T-helper 2 cell treated with Interferon-gamma antibody and Interleukin-4, amounts not matched to agents 5 μg/mL and 100 μg/mL, for 36 hours (primary cell): ENCODE data around the gene NXNL1.
A peak's percentile ranks its signal among the peaks of the same experiment; 100 is the strongest.

Experiments
- DNase-seq: peaks from one replicate; pipeline ENCODE4 v3.0.0; 2021; ENCODE audit warnings: low spot score
- H3K27ac Mint-ChIP-seq: one replicate; pipeline ENCODE4 v1.8.0; 2021; ENCODE audit warnings: mild to moderate bottlenecking, mixed read lengths
- H3K27me3 Mint-ChIP-seq: one replicate; pipeline ENCODE4 v1.8.0; 2021; ENCODE audit warnings: low read depth, mixed read lengths
- H3K36me3 Mint-ChIP-seq: one replicate; pipeline ENCODE4 v1.8.0; 2021; ENCODE audit warnings: low read depth, mixed read lengths
- H3K4me1 Mint-ChIP-seq: one replicate; pipeline ENCODE4 v1.8.0; 2021; ENCODE audit warnings: low read depth, mixed read lengths
- H3K4me3 Mint-ChIP-seq: one replicate; pipeline ENCODE4 v1.8.0; 2022; ENCODE audit warnings: mild to moderate bottlenecking, moderate library complexity, mixed read lengths
- H3K9me3 Mint-ChIP-seq: one replicate; pipeline ENCODE4 v1.8.0; 2021; ENCODE audit warnings: mixed read lengths

Gene NXNL1

GRCh38 chr19:17431417-17431816 is 29.3 kb downstream of the NXNL1 start:
- DNase-seq, result no peak
- H3K36me3 Mint-ChIP-seq, result no peaks in the 10 kb centered on the region
- no peaks in the 10 kb centered on the region for H3K9me3 Mint-ChIP-seq
- H3K4me3 Mint-ChIP-seq, result no peak overlapping the region
- no peak overlapping the region for H3K27ac Mint-ChIP-seq
- no peaks in the 10 kb centered on the region for H3K27me3 Mint-ChIP-seq
- no peaks in the 10 kb centered on the region for H3K4me1 Mint-ChIP-seq

GRCh38 chr19:17429641-17430113 is 31.0 kb downstream of the NXNL1 start:
- H3K27ac Mint-ChIP-seq, result no peak overlapping the region

DNA sequence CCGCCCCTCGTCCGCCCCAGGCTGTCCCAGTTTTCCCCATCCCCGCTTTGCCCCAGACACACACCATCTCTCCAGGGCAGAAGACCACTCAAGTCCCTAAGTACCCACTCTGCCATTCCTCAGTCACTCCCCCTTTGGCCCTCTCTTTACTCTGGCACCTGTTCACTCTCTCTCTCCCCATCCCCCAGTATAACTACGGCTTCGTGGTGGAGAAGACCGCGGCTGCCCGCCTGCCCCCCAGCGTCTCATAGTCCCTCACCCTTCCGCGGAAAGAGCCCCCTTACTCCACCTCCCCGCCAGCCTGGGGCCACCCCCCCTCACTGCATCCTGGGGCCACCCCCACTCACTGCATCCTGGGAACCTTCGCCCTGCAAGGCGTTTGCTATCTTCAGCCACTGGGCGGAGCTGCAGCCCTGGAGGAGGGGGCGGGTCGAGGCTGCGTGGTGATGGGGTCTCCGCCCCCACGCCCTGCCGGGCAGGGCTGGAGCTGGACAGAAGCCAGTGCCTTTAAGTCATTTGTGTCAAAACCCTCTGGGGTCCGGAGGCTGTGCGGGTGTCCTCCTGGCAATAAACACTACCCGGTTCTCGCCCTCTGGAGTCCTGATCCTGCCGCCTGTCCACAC is 35.9 kb downstream of the NXNL1 start:
- no peaks in the 10 kb centered on the region for H3K27me3 Mint-ChIP-seq
- H3K4me3 Mint-ChIP-seq, result no peak overlapping the region
- peak; percentile 20 for DNase-seq
- peaks cover 7% of the 10 kb centered on the region for H3K4me1 Mint-ChIP-seq
- no peak overlapping the region for H3K27ac Mint-ChIP-seq
- H3K36me3 Mint-ChIP-seq, result peaks cover 4% of the 10 kb centered on the region
- H3K9me3 Mint-ChIP-seq, result no peaks in the 10 kb centered on the region

More at GRCh38 chr19:17429641-17430113, 31.0 kb downstream of the NXNL1 start:
- Mint-ChIP-seq H3K27me3 (no peaks in the 10 kb centered on the region), H3K4me3 (no peak overlapping the region), H3K4me1 (no peaks in the 10 kb centered on the region), H3K9me3 (no peaks in the 10 kb centered on the region), H3K36me3 (no peaks in the 10 kb centered on the region)
- DNase-seq, result no peak

- Mint-ChIP-seq H3K27me3 (no peaks in the 10 kb centered on the region), H3K36me3 (peaks cover 4% of the 10 kb centered on the region), H3K9me3 (no peaks in the 10 kb centered on the region), H3K4me1 (peaks cover 13% of the 10 kb centered on the region), H3K27ac (no peak overlapping the region), H3K4me3 (no peak overlapping the region)
- no peak for DNase-seq
Observed at GRCh38 chr19:17423429-17424208, 37.1 kb downstream of the NXNL1 start.

DNA sequence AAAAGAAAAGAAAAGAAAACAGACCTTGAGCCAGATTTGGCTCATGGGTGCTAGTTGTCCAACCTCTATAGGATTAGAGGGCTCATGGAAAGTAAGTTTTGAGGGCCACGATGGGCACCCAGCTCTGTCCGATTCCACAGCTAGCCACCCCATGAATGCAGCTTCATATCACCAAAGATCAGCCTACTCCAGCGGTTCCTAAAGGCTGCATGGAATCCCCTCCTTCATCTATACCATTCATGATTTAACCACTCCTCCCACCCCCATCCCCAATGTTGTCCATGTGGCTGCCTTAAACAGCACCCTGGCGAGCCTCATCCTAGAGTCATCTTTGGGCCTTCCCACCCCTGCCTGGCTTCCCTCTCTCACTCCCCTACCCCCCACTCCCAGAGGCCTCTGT is 38.8 kb downstream of the NXNL1 start:
- Mint-ChIP-seq H3K36me3 (peaks cover 8% of the 10 kb centered on the region), H3K27me3 (no peaks in the 10 kb centered on the region), H3K4me3 (no peak overlapping the region), H3K9me3 (no peaks in the 10 kb centered on the region), H3K4me1 (peaks cover 13% of the 10 kb centered on the region), H3K27ac (no peak overlapping the region)
- DNase-seq, result no peak

DNA sequence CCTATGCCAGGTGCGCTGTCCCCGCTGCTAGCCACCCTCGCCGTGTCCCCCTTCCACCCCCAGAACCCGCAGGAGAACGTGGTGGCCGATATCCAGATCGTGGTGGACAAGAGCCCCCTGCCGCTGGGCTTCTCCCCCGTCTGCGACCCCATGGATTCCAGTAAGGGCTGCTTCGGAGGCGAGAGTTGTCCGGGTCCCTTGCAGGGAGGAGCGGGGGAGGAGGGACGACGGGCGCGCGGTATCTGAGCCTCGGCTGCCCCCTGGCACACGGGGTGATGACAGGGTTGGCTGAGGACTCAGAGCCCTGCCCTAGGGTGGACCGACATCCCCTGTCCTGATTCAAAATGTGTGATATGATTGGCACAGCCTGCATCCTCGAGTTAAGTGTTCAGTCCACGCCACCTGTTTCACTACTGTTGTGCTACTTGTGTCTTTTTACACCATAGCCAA is 40.2 kb downstream of the NXNL1 start:
- Mint-ChIP-seq H3K9me3 (no peaks in the 10 kb centered on the region), H3K4me1 (peaks cover 13% of the 10 kb centered on the region), H3K27ac (peak overlapping the region; percentile 85), H3K27me3 (no peaks in the 10 kb centered on the region), H3K4me3 (peak overlapping the region; percentile 96), H3K36me3 (peaks cover 13% of the 10 kb centered on the region)
- peak; percentile 18 for DNase-seq

DNA sequence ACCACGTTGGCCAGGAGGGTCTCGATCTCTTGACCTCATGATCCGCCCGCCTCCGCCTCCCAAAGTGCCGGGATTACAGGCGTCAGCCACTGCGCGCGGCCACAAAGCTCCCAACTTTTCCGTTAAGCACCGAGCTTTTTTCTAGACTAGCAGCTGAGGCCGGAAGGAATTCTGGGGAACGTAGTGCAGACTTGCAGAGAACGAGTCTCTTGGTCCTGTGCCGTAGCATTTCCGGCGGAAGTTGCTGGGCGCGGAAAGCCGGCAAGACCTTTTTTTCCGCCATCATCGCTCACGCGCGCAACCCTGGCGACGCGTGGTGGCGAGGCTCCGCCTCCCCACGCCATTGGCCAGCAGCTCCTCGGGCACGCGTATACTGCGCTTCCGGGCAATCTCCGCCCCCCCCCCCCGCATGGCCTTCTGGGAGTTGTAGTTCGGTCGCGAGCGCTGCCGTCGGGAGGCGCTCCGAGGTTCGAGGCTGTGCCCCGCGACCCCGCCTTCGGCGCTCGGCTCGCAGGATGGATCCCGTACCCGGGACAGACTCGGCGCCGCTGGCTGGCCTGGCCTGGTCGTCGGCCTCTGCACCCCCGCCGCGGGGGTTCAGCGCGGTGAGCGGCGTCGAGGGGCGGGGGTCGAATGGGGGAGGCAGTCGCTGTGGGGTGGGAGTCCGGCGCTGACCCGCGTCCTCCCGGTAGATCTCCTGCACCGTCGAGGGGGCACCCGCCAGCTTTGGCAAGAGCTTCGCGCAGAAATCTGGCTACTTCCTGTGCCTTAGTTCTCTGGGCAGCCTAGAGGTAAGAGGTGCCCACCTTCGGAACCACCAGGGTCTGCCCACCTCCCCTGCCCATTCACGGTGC is 40.9 kb downstream of the NXNL1 start, which contains the start of gene MVB12A:
TSS of gene MVB12A (plus strand) at position 427 of the 854 bp plus-strand sequence. CDS start at position 516, 89 bp downstream.
- Mint-ChIP-seq H3K4me3 (peak within 1 kb of the TSS; percentile 96), H3K9me3 (no peaks in the 10 kb centered on the region), H3K27me3 (no peaks in the 10 kb centered on the region), H3K4me1 (peaks cover 13% of the 10 kb centered on the region), H3K27ac (peak within 1 kb of the TSS; percentile 91), H3K36me3 (peaks cover 14% of the 10 kb centered on the region)
- peak; percentile 96 for DNase-seq

- Mint-ChIP-seq H3K4me3 (peak overlapping the region; percentile 96), H3K27me3 (no peaks in the 10 kb centered on the region), H3K9me3 (no peaks in the 10 kb centered on the region), H3K36me3 (peaks cover 18% of the 10 kb centered on the region), H3K4me1 (peaks cover 12% of the 10 kb centered on the region), H3K27ac (peak overlapping the region; percentile 91)
- no peak for DNase-seq
Observed at GRCh38 chr19:17419154-17419620, 41.5 kb downstream of the NXNL1 start.

GRCh38 chr19:17418710-17419109 is 42.0 kb downstream of the NXNL1 start:
- peaks cover 20% of the 10 kb centered on the region for H3K36me3 Mint-ChIP-seq
- H3K27ac Mint-ChIP-seq, result peak overlapping the region; percentile 91
- peaks cover 10% of the 10 kb centered on the region for H3K4me1 Mint-ChIP-seq
- H3K9me3 Mint-ChIP-seq, result no peaks in the 10 kb centered on the region
- H3K27me3 Mint-ChIP-seq, result no peaks in the 10 kb centered on the region
- H3K4me3 Mint-ChIP-seq, result peak overlapping the region; percentile 96
- no peak for DNase-seq

DNA sequence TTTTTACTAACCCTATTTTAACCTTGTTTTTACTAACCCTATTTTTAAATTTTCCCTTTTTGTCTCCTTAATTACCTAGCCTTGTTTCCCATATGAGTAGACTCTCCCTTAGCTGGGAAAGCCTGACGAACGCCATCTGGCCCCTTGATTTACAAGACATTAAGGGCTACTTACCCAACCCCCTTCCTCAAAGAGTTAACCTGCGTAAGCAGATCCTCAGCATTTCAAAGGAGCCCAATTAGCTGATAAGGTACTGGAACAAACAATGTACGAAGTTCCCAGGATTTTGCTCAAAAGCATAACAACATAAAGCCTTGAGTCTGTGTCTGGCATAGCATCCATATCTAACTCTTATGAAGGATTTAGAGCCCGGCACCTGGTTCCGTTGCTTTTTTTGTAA is 45.6 kb downstream of the NXNL1 start:
- Mint-ChIP-seq H3K4me1 (peaks cover 8% of the 10 kb centered on the region), H3K27ac (no peak overlapping the region), H3K4me3 (no peak overlapping the region), H3K27me3 (no peaks in the 10 kb centered on the region), H3K9me3 (no peaks in the 10 kb centered on the region), H3K36me3 (peaks cover 29% of the 10 kb centered on the region)
- DNase-seq, result no peak

DNA sequence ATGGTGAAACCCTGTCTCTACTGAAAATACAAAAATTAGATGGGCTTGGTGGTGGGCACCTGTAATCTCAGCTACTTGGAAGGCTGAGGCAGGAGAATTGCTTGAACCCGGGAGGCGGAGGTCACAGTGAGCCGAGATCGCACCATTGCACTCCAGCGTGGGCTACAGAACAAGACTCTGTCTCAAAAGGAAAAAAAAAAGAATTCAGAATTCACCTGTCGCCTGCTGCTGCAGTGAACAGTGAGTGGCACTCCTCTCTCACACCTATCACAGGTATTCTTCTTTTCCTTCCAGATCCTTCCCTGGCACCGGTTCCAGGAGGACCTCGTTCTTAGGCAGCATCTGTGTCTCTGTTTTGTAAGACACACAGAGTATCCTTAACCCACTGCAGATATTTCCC is 46.6 kb downstream of the NXNL1 start:
- Mint-ChIP-seq H3K4me1 (peaks cover 4% of the 10 kb centered on the region), H3K27ac (no peak overlapping the region), H3K36me3 (peaks cover 29% of the 10 kb centered on the region), H3K9me3 (no peaks in the 10 kb centered on the region), H3K4me3 (no peak overlapping the region), H3K27me3 (no peaks in the 10 kb centered on the region)
- no peak for DNase-seq

GRCh38 chr19:17411801-17412200 is 48.9 kb downstream of the NXNL1 start:
- H3K27ac Mint-ChIP-seq, result no peak overlapping the region
- no peak overlapping the region for H3K4me3 Mint-ChIP-seq
- H3K36me3 Mint-ChIP-seq, result peaks cover 30% of the 10 kb centered on the region
- H3K27me3 Mint-ChIP-seq, result no peaks in the 10 kb centered on the region
- H3K4me1 Mint-ChIP-seq, result peaks cover 10% of the 10 kb centered on the region
- H3K9me3 Mint-ChIP-seq, result no peaks in the 10 kb centered on the region
- no peak for DNase-seq

GRCh38 chr19:17409990-17410389 is 50.7 kb downstream of the NXNL1 start:
- Mint-ChIP-seq H3K9me3 (no peaks in the 10 kb centered on the region), H3K4me1 (peaks cover 15% of the 10 kb centered on the region), H3K36me3 (peaks cover 28% of the 10 kb centered on the region), H3K27me3 (no peaks in the 10 kb centered on the region), H3K4me3 (no peak overlapping the region), H3K27ac (no peak overlapping the region)
- DNase-seq, result no peak

DNA sequence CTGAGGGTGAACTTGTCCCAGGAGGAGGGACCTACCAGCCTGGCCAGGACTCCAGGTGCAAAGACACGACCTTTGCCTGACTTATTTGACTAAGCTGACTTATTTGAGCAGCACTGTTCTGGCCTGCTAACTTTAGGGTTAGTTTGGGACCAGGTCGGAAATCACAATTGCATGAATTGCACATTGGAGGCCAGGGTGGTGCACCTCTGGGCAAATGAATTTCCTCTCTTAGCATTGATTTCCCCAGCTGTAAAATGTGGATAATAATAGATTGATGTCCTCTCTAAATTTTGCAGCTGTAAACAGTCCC is 53.9 kb downstream of the NXNL1 start:
- Mint-ChIP-seq H3K4me1 (peaks cover 25% of the 10 kb centered on the region), H3K36me3 (peaks cover 32% of the 10 kb centered on the region)
- DNase-seq, result no peak

More for the DNA sequence above, 53.9 kb downstream of the NXNL1 start:
- no peaks in the 10 kb centered on the region for H3K27me3 Mint-ChIP-seq
- H3K27ac Mint-ChIP-seq, result peak overlapping the region; percentile 89
- no peaks in the 10 kb centered on the region for H3K9me3 Mint-ChIP-seq
- peak overlapping the region; percentile 95 for H3K4me3 Mint-ChIP-seq
